Mammary epithelial cell (primary cell): ENCODE data around the gene VCP.

Experiments used
- EZH2 ChIP-seq: IDR thresholded peaks from 2 replicates; pipeline ENCODE4 v1.6.1; 2012; ENCODE audit warnings: low read length, inconsistent platforms, borderline replicate concordance
- TF ChIP-seq, protein P1 (sequence below), 2 donors: IDR thresholded peaks in 1 of 2; conservative IDR thresholded peaks in 1 of 2; 2 replicates each; pipeline ENCODE4 v1.5.1; 2011 to 2012; ENCODE audit warnings: inconsistent platforms in 2 of 2, low read length in 2 of 2, mild to moderate bottlenecking in 2 of 2, control low read depth in 1 of 2, low read depth in 1 of 2; ENCODE audit not compliant: insufficient read depth in 1 of 2; ENCODE audit errors: extremely low read depth in 1 of 2

DNA sequence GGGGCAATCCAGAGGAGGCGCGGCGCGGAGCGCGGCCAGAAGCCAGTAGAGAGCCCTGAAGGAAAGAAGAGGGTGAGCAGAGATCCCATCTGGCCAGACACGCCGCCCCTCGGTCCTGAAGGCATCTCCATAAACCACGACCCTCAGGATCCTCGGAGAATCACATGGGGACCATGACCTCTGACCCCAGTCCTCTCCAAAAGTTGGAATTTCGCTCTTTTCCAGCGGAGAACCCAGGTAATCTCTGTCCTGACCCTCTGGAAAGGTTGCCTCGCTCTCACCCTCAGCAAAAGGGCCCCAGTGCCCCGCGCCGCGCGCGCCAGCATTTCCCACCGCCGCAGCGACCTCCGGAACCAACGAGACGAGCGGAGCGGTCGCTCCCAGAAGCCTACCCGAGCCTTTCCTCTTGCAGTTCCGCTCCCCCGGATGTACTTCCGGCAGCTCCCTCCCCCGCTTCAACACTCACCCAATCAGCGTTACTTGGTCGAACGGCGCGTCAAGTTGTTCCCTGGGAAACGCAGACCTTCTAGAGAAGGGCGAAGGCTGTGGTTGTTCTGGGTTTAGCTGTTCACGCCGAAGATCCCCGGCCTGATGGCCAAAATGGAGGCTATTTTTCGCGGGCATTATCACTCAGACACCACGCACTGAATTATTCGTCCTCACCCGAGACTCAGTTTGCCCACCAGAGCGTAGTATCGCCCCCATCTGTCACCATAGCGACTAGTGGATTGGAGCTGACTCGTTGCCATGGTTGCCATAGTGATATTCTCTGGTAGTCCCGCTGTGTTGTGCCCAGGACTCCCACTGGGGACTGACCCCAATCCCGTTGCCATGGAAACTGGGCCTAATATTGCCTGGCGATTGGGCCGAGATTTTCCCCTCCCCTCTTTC lies 30.6 kb upstream of the VCP start, which contains the start of gene STOML2:
- TF ChIP-seq, protein P1, sequence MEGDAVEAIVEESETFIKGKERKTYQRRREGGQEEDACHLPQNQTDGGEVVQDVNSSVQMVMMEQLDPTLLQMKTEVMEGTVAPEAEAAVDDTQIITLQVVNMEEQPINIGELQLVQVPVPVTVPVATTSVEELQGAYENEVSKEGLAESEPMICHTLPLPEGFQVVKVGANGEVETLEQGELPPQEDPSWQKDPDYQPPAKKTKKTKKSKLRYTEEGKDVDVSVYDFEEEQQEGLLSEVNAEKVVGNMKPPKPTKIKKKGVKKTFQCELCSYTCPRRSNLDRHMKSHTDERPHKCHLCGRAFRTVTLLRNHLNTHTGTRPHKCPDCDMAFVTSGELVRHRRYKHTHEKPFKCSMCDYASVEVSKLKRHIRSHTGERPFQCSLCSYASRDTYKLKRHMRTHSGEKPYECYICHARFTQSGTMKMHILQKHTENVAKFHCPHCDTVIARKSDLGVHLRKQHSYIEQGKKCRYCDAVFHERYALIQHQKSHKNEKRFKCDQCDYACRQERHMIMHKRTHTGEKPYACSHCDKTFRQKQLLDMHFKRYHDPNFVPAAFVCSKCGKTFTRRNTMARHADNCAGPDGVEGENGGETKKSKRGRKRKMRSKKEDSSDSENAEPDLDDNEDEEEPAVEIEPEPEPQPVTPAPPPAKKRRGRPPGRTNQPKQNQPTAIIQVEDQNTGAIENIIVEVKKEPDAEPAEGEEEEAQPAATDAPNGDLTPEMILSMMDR (conservative IDR thresholded peaks at IDR 0.05 in 1 of 2, IDR thresholded peaks at IDR 0.05 in 1 of 2; ENCODE audit: extremely low read depth in 1 of 2, insufficient read depth in 1 of 2, low read depth in 1 of 2, low read length in 2 of 2) = no peak
- no peak for TF ChIP-seq EZH2
